HAP-1 (cell line): Measurements from ENCODE around the gene C2CD3.

Experiments
- DNase-seq, 2 experiments: peaks; one replicate each; pipeline ENCODE4 v3.0.0-alpha.2; 2016 to 2020; ENCODE audit warnings: low spot score in 2 of 2
- H3K27me3 ChIP-seq: fragments of 250-450 bp; sonication (Bioruptor Pico); 2 replicates; pipeline ENCODE4 v1.5.1; 2020; ENCODE audit warnings: low read depth, mild to moderate bottlenecking, moderate library complexity
- H3K36me3 ChIP-seq: fragments of 250-450 bp; sonication (Bioruptor Pico); replicated peaks from 2 replicates; pipeline ENCODE4 v1.5.1; 2020; ENCODE audit warnings: mild to moderate bottlenecking
- H3K4me1 ChIP-seq: fragments of 250-450 bp; sonication (Bioruptor Pico); 2 replicates; pipeline ENCODE4 v1.5.1; 2020; ENCODE audit warnings: mild to moderate bottlenecking
- H3K4me3 ChIP-seq: fragments of 250-450 bp; sonication (Bioruptor Pico); 2 replicates; pipeline ENCODE4 v1.5.1; 2020; ENCODE audit warnings: mild to moderate bottlenecking, moderate library complexity
- H3K9me3 ChIP-seq: fragments of 250-450 bp; sonication (Bioruptor Pico); 2 replicates; pipeline ENCODE4 v1.5.1; 2020; ENCODE audit warnings: mild to moderate bottlenecking, moderate library complexity
- in situ Hi-C: fragments of 300-500 bp; cut with MboI; formaldehyde crosslinking; loops from 3 replicates; pipeline ENCODE4 v1.14.3; 2020; ENCODE audit warnings: low sequenced_read_pairs, inconsistent platforms, mixed read lengths

Gene C2CD3

GRCh38 chr11:74170694-74171629 is at the start of gene C2CD3, which contains the start of gene PPME1:
Gene C2CD3, minus strand, starts transcription at chr11:74171002. Its CDS starts 210 bp downstream, at chr11:74170792.
Gene PPME1, plus strand, starts transcription at chr11:74171289. Its CDS starts 133 bp downstream, at chr11:74171422.
- Histone ChIP-seq H3K27me3 (no peaks in the 10 kb centered on the region), H3K4me1 (peaks cover 9% of the 10 kb centered on the region), H3K4me3 (peak within 1 kb of the TSS; percentile 68), H3K9me3 (no peaks in the 10 kb centered on the region), H3K36me3 (peaks cover 12% of the 10 kb centered on the region)
- in situ Hi-C loops, result no loop called here
- peak; percentile 98 to 99 for DNase-seq

- no peak for DNase-seq
- H3K27me3 ChIP-seq, result no peaks in the 10 kb centered on the region
- in situ Hi-C loops, result no loop called here
- H3K4me3 ChIP-seq, result no peak overlapping the region
- no peaks in the 10 kb centered on the region for H3K36me3 ChIP-seq
- H3K9me3 ChIP-seq, result no peaks in the 10 kb centered on the region
- H3K4me1 ChIP-seq, result no peaks in the 10 kb centered on the region
Observed at GRCh38 chr11:74220376-74220775, 49.6 kb upstream of the C2CD3 start.

GRCh38 chr11:74212533-74212932 is 41.7 kb upstream of the C2CD3 start:
- Histone ChIP-seq H3K27me3 (no peaks in the 10 kb centered on the region), H3K9me3 (no peaks in the 10 kb centered on the region), H3K4me3 (no peak overlapping the region), H3K36me3 (peaks cover 13% of the 10 kb centered on the region), H3K4me1 (no peaks in the 10 kb centered on the region)
- in situ Hi-C loops, result no loop called here
- no peak for DNase-seq

GRCh38 chr11:74208507-74208906 is 37.7 kb upstream of the C2CD3 start:
- Histone ChIP-seq H3K27me3 (no peaks in the 10 kb centered on the region), H3K4me1 (no peaks in the 10 kb centered on the region), H3K9me3 (no peaks in the 10 kb centered on the region), H3K4me3 (no peak overlapping the region), H3K36me3 (peaks cover 16% of the 10 kb centered on the region)
- DNase-seq, result no peak
- in situ Hi-C loops, result no loop called here

- no peak for DNase-seq
- Histone ChIP-seq H3K9me3 (no peaks in the 10 kb centered on the region), H3K4me3 (no peak overlapping the region), H3K27me3 (no peaks in the 10 kb centered on the region), H3K36me3 (peaks cover 16% of the 10 kb centered on the region), H3K4me1 (no peaks in the 10 kb centered on the region)
- in situ Hi-C loops, result no loop called here
Observed at GRCh38 chr11:74206746-74207145, 35.9 kb upstream of the C2CD3 start.

- in situ Hi-C loops, result no loop called here
- H3K36me3 ChIP-seq, result peaks cover 15% of the 10 kb centered on the region
Observed at GRCh38 chr11:74205181-74205580, 34.4 kb upstream of the C2CD3 start.

GRCh38 chr11:74204701-74205100 is 33.9 kb upstream of the C2CD3 start:
- Histone ChIP-seq H3K36me3 (peaks cover 10% of the 10 kb centered on the region), H3K27me3 (no peaks in the 10 kb centered on the region), H3K4me1 (no peaks in the 10 kb centered on the region), H3K4me3 (no peak overlapping the region), H3K9me3 (no peaks in the 10 kb centered on the region)
- DNase-seq, result no peak
- in situ Hi-C loops, result no loop called here

More at GRCh38 chr11:74205181-74205580, 34.4 kb upstream of the C2CD3 start:
- Histone ChIP-seq H3K4me3 (no peak overlapping the region), H3K27me3 (no peaks in the 10 kb centered on the region), H3K4me1 (no peaks in the 10 kb centered on the region), H3K9me3 (no peaks in the 10 kb centered on the region)
- no peak for DNase-seq

- in situ Hi-C loops, result no loop called here
Observed at GRCh38 chr11:74203966-74204365, 33.2 kb upstream of the C2CD3 start.

GRCh38 chr11:74196781-74197486 is 26.1 kb upstream of the C2CD3 start:
- in situ Hi-C loops, result no loop called here
- no peaks in the 10 kb centered on the region for H3K27me3 ChIP-seq
- no peaks in the 10 kb centered on the region; the same call in 1 of the 2 replicates for H3K4me1 ChIP-seq
- no peaks in the 10 kb centered on the region for H3K9me3 ChIP-seq
- no peak for DNase-seq
- H3K36me3 ChIP-seq, result no peaks in the 10 kb centered on the region; the same call in 1 of the 2 replicates
- no peak overlapping the region for H3K4me3 ChIP-seq

More at GRCh38 chr11:74203966-74204365, 33.2 kb upstream of the C2CD3 start:
- no peak overlapping the region for H3K4me3 ChIP-seq
- H3K4me1 ChIP-seq, result no peaks in the 10 kb centered on the region
- H3K9me3 ChIP-seq, result no peaks in the 10 kb centered on the region
- H3K36me3 ChIP-seq, result peaks cover 3% of the 10 kb centered on the region; the same call in 1 of the 2 replicates
- DNase-seq, result no peak
- H3K27me3 ChIP-seq, result no peaks in the 10 kb centered on the region

- no peaks in the 10 kb centered on the region; the same call in 1 of the 2 replicates for H3K36me3 ChIP-seq
- H3K4me1 ChIP-seq, result no peaks in the 10 kb centered on the region; the same call in 1 of the 2 replicates
- no peaks in the 10 kb centered on the region for H3K27me3 ChIP-seq
- no peak for DNase-seq
- H3K9me3 ChIP-seq, result no peaks in the 10 kb centered on the region
- no peak overlapping the region for H3K4me3 ChIP-seq
- in situ Hi-C loops, result no loop called here
Observed at GRCh38 chr11:74195828-74196227, 25.0 kb upstream of the C2CD3 start.

- DNase-seq, result no peak
- Histone ChIP-seq H3K9me3 (no peaks in the 10 kb centered on the region), H3K4me1 (no peaks in the 10 kb centered on the region), H3K4me3 (no peak overlapping the region), H3K27me3 (no peaks in the 10 kb centered on the region), H3K36me3 (no peaks in the 10 kb centered on the region)
- in situ Hi-C loops, result no loop called here
Observed at GRCh38 chr11:74185695-74186094, 14.9 kb upstream of the C2CD3 start.

- H3K4me3 ChIP-seq, result no peak overlapping the region
- H3K4me1 ChIP-seq, result no peaks in the 10 kb centered on the region
- no peak for DNase-seq
- H3K27me3 ChIP-seq, result no peaks in the 10 kb centered on the region
- no peaks in the 10 kb centered on the region for H3K9me3 ChIP-seq
- in situ Hi-C loops, result no loop called here
- H3K36me3 ChIP-seq, result no peaks in the 10 kb centered on the region
Observed at GRCh38 chr11:74185285-74185684, 14.5 kb upstream of the C2CD3 start.

GRCh38 chr11:74182635-74183034 is 11.8 kb upstream of the C2CD3 start:
- Histone ChIP-seq H3K27me3 (no peaks in the 10 kb centered on the region), H3K9me3 (no peaks in the 10 kb centered on the region), H3K36me3 (peaks cover 4% of the 10 kb centered on the region; the same call in 1 of the 2 replicates), H3K4me1 (no peaks in the 10 kb centered on the region), H3K4me3 (no peak overlapping the region)
- in situ Hi-C loops, result no loop called here
- no peak for DNase-seq
